Neutrophil (primary cell): ENCODE data around the gene FAM200B.
A peak's percentile ranks its signal among the peaks of the same experiment; 100 is the strongest.

ENCODE experiments used
- H3K27ac ChIP-seq: fragments of 200-600 bp; sonication (generic); 2 replicates; pipeline ENCODE4 v1.5.1; 2016; ENCODE audit warnings: mild to moderate bottlenecking, moderate library complexity
- H3K27me3 ChIP-seq: fragments of 200-600 bp; sonication (generic); 2 replicates; pipeline ENCODE4 v1.6.0; 2016; ENCODE audit warnings: mild to moderate bottlenecking
- H3K36me3 ChIP-seq: fragments of 200-600 bp; sonication (generic); 2 replicates; pipeline ENCODE4 v1.5.1; 2017
- H3K4me1 ChIP-seq, 2 experiments: fragments of 200-600 bp in 1 of 2; sonication (generic) in 1 of 2; 1 replicate in 1 of 2; 2 replicates in 1 of 2; pipeline versions ENCODE4 v1.5.1 to v1.6.1; 2013 to 2016; ENCODE audit warnings: low read depth in 1 of 2, low read length in 1 of 2, mild to moderate bottlenecking in 1 of 2, moderate library complexity in 1 of 2; ENCODE audit not compliant: control insufficient read depth in 1 of 2, insufficient read depth in 1 of 2
- H3K4me3 ChIP-seq, 2 experiments: fragments of 200-600 bp in 1 of 2; sonication (generic) in 1 of 2; 1 replicate in 1 of 2; 2 replicates in 1 of 2; pipeline ENCODE4 v1.5.1; 2013 to 2016; ENCODE audit warnings: low read depth in 1 of 2, low read length in 1 of 2, mild to moderate bottlenecking in 1 of 2, moderate library complexity in 1 of 2
- H3K9me3 ChIP-seq: fragments of 200-600 bp; sonication (generic); 2 replicates; pipeline ENCODE4 v1.5.1; 2016
- TF ChIP-seq, protein P1 (sequence below): fragments of 200-600 bp; sonication (generic); IDR thresholded peaks from 2 replicates; pipeline ENCODE4 v1.5.1; 2016; ENCODE audit warnings: antibody characterized with exemption

FAM200B gene

DNA sequence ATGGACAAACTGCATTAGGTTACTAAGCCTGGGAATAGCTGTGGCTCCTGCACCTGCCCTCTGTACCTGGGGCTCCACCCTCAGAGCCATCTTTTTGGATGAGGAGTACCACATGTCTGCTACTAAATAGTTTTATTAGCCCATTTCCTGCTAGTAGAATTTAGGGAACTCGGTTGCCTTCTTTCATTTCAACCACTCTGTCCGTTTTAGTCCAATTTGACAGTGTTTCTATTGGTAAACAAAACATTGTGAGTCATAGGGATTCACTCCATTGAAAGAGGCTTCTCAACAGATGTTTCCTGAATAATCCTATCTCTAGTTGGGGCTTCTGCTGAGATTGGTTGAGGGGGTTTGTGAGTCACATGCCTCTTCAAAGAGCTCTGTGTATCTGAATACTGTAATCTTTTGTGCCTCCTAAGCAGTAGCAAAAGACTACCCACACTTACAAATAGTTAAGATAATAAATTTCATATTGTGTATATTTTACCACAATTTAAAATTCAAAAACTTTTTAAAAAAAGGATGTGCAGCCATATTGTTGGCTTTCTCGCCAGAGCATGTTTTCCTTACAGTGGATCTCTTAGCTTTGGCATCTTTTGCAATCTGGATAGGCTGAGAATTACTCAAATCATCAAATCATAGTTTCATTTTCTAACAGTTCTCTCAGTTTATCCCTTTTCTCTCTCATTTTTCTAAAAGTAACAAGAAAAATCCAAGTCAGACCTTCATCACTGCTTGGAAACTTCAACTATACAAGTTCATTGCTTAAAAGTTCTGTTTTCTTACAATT, 9.9 kb downstream of the FAM200B start:
- Histone ChIP-seq H3K36me3 (peaks cover 11% of the 10 kb centered on the region), H3K27me3 (no peaks in the 10 kb centered on the region), H3K4me1 (peaks cover 98 to 100% of the 10 kb centered on the region in 2 experiments), H3K27ac (peak overlapping the region; percentile 91), H3K4me3 (peak overlapping the region; percentile 33 to 63), H3K9me3 (no peaks in the 10 kb centered on the region)
- TF ChIP-seq, protein P1, sequence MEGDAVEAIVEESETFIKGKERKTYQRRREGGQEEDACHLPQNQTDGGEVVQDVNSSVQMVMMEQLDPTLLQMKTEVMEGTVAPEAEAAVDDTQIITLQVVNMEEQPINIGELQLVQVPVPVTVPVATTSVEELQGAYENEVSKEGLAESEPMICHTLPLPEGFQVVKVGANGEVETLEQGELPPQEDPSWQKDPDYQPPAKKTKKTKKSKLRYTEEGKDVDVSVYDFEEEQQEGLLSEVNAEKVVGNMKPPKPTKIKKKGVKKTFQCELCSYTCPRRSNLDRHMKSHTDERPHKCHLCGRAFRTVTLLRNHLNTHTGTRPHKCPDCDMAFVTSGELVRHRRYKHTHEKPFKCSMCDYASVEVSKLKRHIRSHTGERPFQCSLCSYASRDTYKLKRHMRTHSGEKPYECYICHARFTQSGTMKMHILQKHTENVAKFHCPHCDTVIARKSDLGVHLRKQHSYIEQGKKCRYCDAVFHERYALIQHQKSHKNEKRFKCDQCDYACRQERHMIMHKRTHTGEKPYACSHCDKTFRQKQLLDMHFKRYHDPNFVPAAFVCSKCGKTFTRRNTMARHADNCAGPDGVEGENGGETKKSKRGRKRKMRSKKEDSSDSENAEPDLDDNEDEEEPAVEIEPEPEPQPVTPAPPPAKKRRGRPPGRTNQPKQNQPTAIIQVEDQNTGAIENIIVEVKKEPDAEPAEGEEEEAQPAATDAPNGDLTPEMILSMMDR, result no peak

DNA sequence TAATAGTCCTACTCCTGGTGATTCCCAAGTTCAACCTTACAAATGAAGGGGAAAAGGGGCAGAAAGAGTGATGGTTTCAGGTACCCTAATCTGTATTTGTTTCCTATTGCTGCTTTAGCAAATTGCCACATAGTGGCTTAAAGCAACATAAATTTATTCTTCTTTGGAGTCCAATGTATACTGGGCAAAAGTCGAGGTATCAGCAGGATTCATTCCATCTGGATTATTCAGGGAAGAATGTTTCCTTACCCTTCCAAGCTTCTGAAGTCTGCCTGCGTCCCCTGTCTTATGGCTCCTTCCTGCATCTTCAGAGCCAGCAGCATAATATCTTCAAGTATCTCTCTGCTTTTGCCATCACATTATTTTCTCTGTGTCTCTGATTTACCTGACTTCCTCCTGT, 11.0 kb downstream of the FAM200B start:
- Histone ChIP-seq H3K9me3 (no peaks in the 10 kb centered on the region), H3K27ac (peak overlapping the region; percentile 91), H3K27me3 (no peaks in the 10 kb centered on the region), H3K4me3 (no peak overlapping the region), H3K36me3 (peaks cover 2% of the 10 kb centered on the region), H3K4me1 (peaks cover 98 to 100% of the 10 kb centered on the region in 2 experiments)
- TF ChIP-seq, protein P1, result no peak

- Histone ChIP-seq H3K4me3 (peak overlapping the region in 1 of 2 experiments; percentile 11), H3K4me1 (peaks cover 97 to 99% of the 10 kb centered on the region in 2 experiments), H3K27me3 (no peaks in the 10 kb centered on the region), H3K36me3 (no peaks in the 10 kb centered on the region), H3K9me3 (no peaks in the 10 kb centered on the region), H3K27ac (peak overlapping the region; percentile 91)
- TF ChIP-seq, protein P1, result no peak
These were observed 12.8 kb downstream of the FAM200B start for GRCh38 chr4:15694431-15694830.

DNA sequence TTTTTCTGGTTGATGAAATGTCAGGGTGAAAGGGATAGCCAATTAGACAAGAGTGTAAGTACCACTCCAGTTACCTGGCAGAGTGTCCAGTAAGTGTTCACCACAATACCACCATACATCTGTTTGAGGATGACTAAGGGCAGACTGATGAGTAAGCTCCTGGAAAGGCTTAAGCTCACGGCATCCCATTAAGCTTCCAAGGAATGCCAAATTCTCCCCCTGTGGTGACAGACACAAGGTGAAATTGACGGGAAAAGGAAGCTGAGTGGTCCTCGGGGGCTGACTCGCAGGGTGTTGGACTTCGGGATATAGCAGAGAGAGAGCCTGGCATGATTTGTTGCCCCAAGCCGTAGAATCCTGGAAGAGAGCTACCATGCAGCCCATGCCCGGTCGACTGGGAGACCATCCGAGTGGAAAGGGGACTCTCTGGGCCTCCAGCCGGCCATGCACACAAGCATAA, 13.6 kb downstream of the FAM200B start:
- TF ChIP-seq, protein P1, result no peak
- Histone ChIP-seq H3K4me3 (no peak overlapping the region), H3K27ac (peak overlapping the region; percentile 91), H3K36me3 (no peaks in the 10 kb centered on the region), H3K9me3 (no peaks in the 10 kb centered on the region), H3K4me1 (peaks cover 97 to 98% of the 10 kb centered on the region in 2 experiments), H3K27me3 (no peaks in the 10 kb centered on the region)

- Histone ChIP-seq H3K4me1 (peaks cover 97 to 98% of the 10 kb centered on the region in 2 experiments), H3K27me3 (no peaks in the 10 kb centered on the region), H3K27ac (peak overlapping the region; percentile 91), H3K9me3 (no peaks in the 10 kb centered on the region), H3K4me3 (no peak overlapping the region), H3K36me3 (no peaks in the 10 kb centered on the region)
- TF ChIP-seq, protein P1, result no peak
These were observed 14.1 kb downstream of the FAM200B start for GRCh38 chr4:15695729-15696128.
